ENCODE results near the gene GGACT. TPM values are rescaled to one million over a fixed set of nuclear protein-coding genes. Genes with fewer than 3 reads are reported as not detected.

The GGACT gene
- total and polyA plus RNA-seq, 2 of the 8 experiments (the other 6 are each of a cell fraction or from before 2014, with no cell fraction given): 1.1 to 1.5 TPM

- TF ChIP-seq CHD7 (IDR thresholded peaks at IDR 0.05; ENCODE audit: insufficient replicate concordance, low read length): no peak
- no peak for TF ChIP-seq SP1 (IDR thresholded peaks at IDR 0.05; ENCODE audit: low read depth, low read length)
- no peak for TF ChIP-seq PHF8 (conservative IDR thresholded peaks at IDR 0.05; ENCODE audit: low read depth, low read length)
- TF ChIP-seq RNF2 (IDR thresholded peaks at IDR 0.05; ENCODE audit: borderline replicate concordance, low read depth, low read length, missing control alignments, poor library complexity, severe bottlenecking): no peak
- TF ChIP-seq NANOG (IDR thresholded peaks at IDR 0.05; ENCODE audit: insufficient read depth, low read depth, low read length, poor library complexity, severe bottlenecking): no peak
- no peak for TF ChIP-seq CHD1 (IDR thresholded peaks at IDR 0.05; ENCODE audit: low read depth, low read length)
- TF ChIP-seq TEAD4 (IDR thresholded peaks at IDR 0.05; ENCODE audit: low read depth, low read length): no peak
Measured at GRCh38 chr13:100597253-100597652, 8.7 kb upstream of the GGACT start (continued).

Measured in H1 (cell line).